Cerebellar nuclear complex (tissue), 1 donor: Measurements from ENCODE around the gene RBM10.

Experiments
- DNase-seq, 2 experiments: peaks; one replicate each; lab custom pipeline; 2025; lab: John Stamatoyannopoulos, UW

Gene RBM10

GRCh38 chrX:47235691-47236103 lies 90.7 kb downstream of the RBM10 start:
- no peak for DNase-seq
